Measurements from ENCODE around the gene CLASRP. TPM values are rescaled to one million over a fixed set of nuclear protein-coding genes. Genes with fewer than 3 reads are reported as not detected.
A peak's percentile ranks its signal among the peaks of the same experiment; 100 is the strongest.
"Not testable (repeated sequence)": the region's sequence is repeated elsewhere in the genome, so short reads cannot be mapped to it uniquely, and the experiment has no call there.

CLASRP gene
- total RNA-seq, 2 experiments from 2014 or later = 89.6 to 98.4 TPM

DNA sequence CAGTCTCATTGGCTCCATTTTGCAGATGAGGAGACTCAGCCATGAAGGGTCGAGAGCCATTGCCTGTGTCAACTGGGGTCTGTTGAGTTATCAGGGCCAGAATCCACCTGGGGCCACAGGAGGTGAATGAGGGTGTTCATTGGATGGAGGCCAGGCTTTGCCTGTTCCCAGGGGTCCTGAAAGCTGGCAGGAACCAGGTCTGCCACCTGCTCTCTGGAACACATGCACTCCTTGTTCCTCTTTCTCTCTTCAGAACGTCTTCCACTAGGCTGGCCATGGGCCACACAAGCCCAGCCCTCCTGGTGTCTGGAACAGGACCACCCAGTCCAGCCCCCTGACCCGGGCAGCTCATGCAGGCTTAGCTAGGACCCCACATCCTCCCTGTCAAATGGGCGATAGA, 75.3 kb downstream of the CLASRP start:
- POLR2A ChIA-PET = no interaction called here
- intact Hi-C loops (cut with micrococcal nuclease) = no loop called here
- DNase-seq = no peak
- no peaks in the 10 kb centered on the region for H3K9me3 Mint-ChIP-seq
- H3K4me3 Mint-ChIP-seq = no peak overlapping the region
- H3K27me3 Mint-ChIP-seq = no peaks in the 10 kb centered on the region
- H3K27ac Mint-ChIP-seq = no peak overlapping the region
- CTCF ChIA-PET = no interaction called here
- peaks cover 48% of the 10 kb centered on the region for H3K4me1 Mint-ChIP-seq (ENCODE audit: low read depth)
- no peaks in the 10 kb centered on the region for H3K36me3 Mint-ChIP-seq

DNA sequence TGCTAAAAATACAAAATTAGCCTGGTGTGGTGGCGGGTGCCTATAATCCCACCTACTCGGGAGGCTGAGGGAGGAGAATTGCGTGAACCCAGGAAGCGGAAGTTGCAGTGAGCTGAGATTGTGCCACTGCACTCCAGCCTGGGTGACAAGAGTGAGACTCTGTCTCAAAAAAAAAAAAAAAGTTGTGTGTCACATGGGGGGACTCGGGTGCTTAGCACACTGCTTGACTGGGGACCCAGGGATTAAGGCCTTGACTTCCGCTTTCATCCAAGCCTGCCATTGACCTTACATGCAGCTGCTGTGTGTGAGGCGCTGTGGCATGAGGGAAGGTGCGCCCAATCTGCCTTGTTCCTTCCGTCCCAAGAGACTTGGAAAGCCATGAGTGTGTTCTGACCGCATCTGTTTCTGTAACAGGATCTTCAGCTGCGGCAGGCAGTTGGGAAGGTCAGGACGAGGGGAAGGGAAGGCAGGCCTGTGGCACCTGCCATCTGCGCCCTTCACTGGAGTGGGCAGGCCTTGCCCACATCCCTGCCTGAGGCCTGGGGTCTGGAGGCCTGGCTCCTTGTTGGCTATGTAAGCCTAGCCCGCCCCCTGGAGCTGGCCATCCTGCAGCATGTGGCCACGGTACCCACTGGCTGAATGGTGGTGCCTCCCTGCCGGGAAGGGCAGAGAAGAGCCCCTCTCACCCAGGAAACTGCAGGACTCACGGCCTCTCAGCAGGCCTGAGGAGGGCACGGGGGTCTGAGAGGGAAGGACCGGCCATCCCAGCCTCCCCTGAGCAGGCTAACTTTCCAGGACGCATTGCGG, 77.2 kb downstream of the CLASRP start:
- no peak overlapping the region for H3K4me3 Mint-ChIP-seq

DNA sequence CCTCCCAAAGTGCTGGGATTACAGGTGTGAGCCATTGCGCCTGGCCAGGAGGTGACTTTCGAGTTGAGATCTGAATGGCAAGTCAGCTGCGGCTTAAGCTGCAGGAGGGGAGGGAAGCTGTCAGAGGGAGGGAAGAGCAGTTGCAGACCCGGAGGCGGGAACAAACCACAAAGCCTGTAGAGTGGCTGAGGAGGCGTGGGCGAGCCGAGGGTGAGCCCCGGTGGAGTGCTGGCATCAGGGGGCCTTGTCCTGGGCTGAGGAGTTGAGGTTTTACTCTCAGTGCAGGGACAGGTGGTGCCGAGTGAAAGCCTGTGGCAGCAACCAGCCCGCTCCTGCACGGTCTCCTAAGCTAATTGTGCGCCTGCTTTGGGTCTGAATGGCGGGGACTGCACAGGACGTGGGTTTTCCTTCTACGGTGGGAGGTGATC, 78.3 kb downstream of the CLASRP start:
- intact Hi-C loops (cut with micrococcal nuclease) = no loop called here
- H3K27ac Mint-ChIP-seq = peak overlapping the region; percentile 47
- no peaks in the 10 kb centered on the region for H3K9me3 Mint-ChIP-seq
- ChIA-PET CTCF (interaction anchor here (0.8 to 2.0 kb wide), 2 partner anchors 10 to 14 kb away, joined by 3 to 5 read pairs; no protein-coding TSS in a partner anchor), POLR2A (interaction anchor here (0.7 kb wide), 1 partner anchor 25 kb away, joined by 3 read pairs; no protein-coding TSS in a partner anchor)
- H3K36me3 Mint-ChIP-seq = no peaks in the 10 kb centered on the region
- no peak overlapping the region for H3K4me3 Mint-ChIP-seq
- H3K4me1 Mint-ChIP-seq (ENCODE audit: low read depth) = peaks cover 54% of the 10 kb centered on the region
- H3K27me3 Mint-ChIP-seq = no peaks in the 10 kb centered on the region
- DNase-seq = peak; percentile 85

More for the DNA sequence above, 77.2 kb downstream of the CLASRP start:
- ChIA-PET POLR2A (no interaction called here), CTCF (no interaction called here)
- H3K4me1 Mint-ChIP-seq (ENCODE audit: low read depth) = peaks cover 45% of the 10 kb centered on the region
- intact Hi-C loops (cut with micrococcal nuclease) = no loop called here
- H3K9me3 Mint-ChIP-seq = no peaks in the 10 kb centered on the region
- DNase-seq = no peak
- no peaks in the 10 kb centered on the region for H3K36me3 Mint-ChIP-seq
- H3K27ac Mint-ChIP-seq = no peak overlapping the region
- no peaks in the 10 kb centered on the region for H3K27me3 Mint-ChIP-seq

GRCh38 chr19:45117671-45118070, 78.8 kb downstream of the CLASRP start:
- Mint-ChIP-seq H3K27ac (peak overlapping the region; percentile 47), H3K4me1 (ENCODE audit: low read depth) (peaks cover 54% of the 10 kb centered on the region), H3K27me3 (no peaks in the 10 kb centered on the region), H3K9me3 (no peaks in the 10 kb centered on the region), H3K36me3 (no peaks in the 10 kb centered on the region), H3K4me3 (no peak overlapping the region)
- no peak for DNase-seq
- intact Hi-C loops (cut with micrococcal nuclease) = no loop called here
- POLR2A ChIA-PET = interaction anchor here (0.7 kb wide), 1 partner anchor 25 kb away, joined by 3 read pairs; no protein-coding TSS in a partner anchor
- CTCF ChIA-PET = interaction anchor here (0.8 to 2.0 kb wide), 4 partner anchors 9 to 131 kb away, joined by 3 to 5 read pairs (median 4); no protein-coding TSS in a partner anchor

DNA sequence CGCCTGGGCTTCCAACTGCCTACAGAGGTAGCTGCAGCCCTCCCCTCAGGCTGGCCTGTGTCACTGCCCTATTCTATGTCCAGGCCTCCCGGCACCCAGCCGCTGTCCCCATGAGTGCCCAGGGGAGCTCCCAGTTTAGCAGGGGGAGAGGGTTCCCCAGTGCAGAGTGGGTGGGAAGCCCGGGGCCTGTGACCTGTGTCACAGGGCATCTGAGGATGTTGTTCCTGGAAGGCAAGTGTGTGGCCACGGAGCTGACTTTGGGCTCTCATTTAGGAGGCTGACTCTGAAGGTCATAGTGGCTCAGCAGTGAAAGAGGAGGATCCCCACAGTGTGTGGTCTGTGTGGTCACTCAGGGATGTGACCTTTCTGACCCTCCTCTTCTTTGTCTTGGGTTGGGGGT, 79.3 kb downstream of the CLASRP start:
- no peaks in the 10 kb centered on the region for H3K27me3 Mint-ChIP-seq
- intact Hi-C loops (cut with micrococcal nuclease) = no loop called here
- DNase-seq = no peak
- H3K4me3 Mint-ChIP-seq = no peak overlapping the region
- H3K27ac Mint-ChIP-seq = no peak overlapping the region
- CTCF ChIA-PET = interaction anchor here (0.8 to 2.0 kb wide), 5 partner anchors 9 to 221 kb away, joined by 3 to 5 read pairs (median 4); no protein-coding TSS in a partner anchor
- no peaks in the 10 kb centered on the region for H3K9me3 Mint-ChIP-seq
- H3K4me1 Mint-ChIP-seq (ENCODE audit: low read depth) = peaks cover 54% of the 10 kb centered on the region
- no peaks in the 10 kb centered on the region for H3K36me3 Mint-ChIP-seq
- POLR2A ChIA-PET = interaction anchor here (0.6 kb wide), 1 partner anchor 391 kb away, joined by 3 read pairs; no protein-coding TSS in a partner anchor

GRCh38 chr19:45118591-45119355, 79.9 kb downstream of the CLASRP start:
- H3K36me3 Mint-ChIP-seq; H3K27ac Mint-ChIP-seq; H3K4me3 Mint-ChIP-seq; DNase-seq; intact Hi-C loops (cut with micrococcal nuclease); H3K9me3 Mint-ChIP-seq; H3K27me3 Mint-ChIP-seq: not testable (repeated sequence)
- ChIA-PET CTCF (interaction anchor here (1.1 to 2.0 kb wide), 4 partner anchors 8 to 220 kb away, joined by 3 to 5 read pairs (median 4); no protein-coding TSS in a partner anchor), POLR2A (interaction anchor here (0.6 kb wide), 1 partner anchor 391 kb away, joined by 3 read pairs; no protein-coding TSS in a partner anchor)
- H3K4me1 Mint-ChIP-seq (ENCODE audit: low read depth) = peaks cover 54% of the 10 kb centered on the region

GRCh38 chr19:45119582-45119981, 80.7 kb downstream of the CLASRP start:
- H3K4me3 Mint-ChIP-seq = no peak overlapping the region
- no peaks in the 10 kb centered on the region for H3K27me3 Mint-ChIP-seq
- DNase-seq = no peak
- no peaks in the 10 kb centered on the region for H3K36me3 Mint-ChIP-seq
- intact Hi-C loops (cut with micrococcal nuclease) = no loop called here
- POLR2A ChIA-PET = no interaction called here
- CTCF ChIA-PET = interaction anchor here (1.5 kb wide), 1 partner anchor 220 kb away, joined by 4 read pairs; no protein-coding TSS in a partner anchor
- H3K27ac Mint-ChIP-seq = no peak overlapping the region
- H3K4me1 Mint-ChIP-seq (ENCODE audit: low read depth) = peaks cover 54% of the 10 kb centered on the region
- H3K9me3 Mint-ChIP-seq = no peaks in the 10 kb centered on the region

Other genes starting within 250 kb of the CLASRP start
- not detected for gene BCAM, start 229.9 kb upstream of the CLASRP start, total RNA-seq
- 1 to 10 TPM in 1 of 2 experiments, under 1 TPM in 1; 0.71 to 1.9 TPM for gene NECTIN2, start 192.7 kb upstream of the CLASRP start, total RNA-seq
- gene TOMM40, start 147.8 kb upstream of the CLASRP start, total RNA-seq = 10 to 100 TPM; 86.4 to 87.1 TPM
- gene APOE, start 133.2 kb upstream of the CLASRP start, total RNA-seq = under 1 TPM; 0.44 to 0.48 TPM
- gene APOC1, start 124.4 kb upstream of the CLASRP start, total RNA-seq = 1 to 10 TPM; 1.4 to 2.2 TPM
- gene APOC4, start 96.8 kb upstream of the CLASRP start, total RNA-seq = not detected
- gene APOC2, start 93.0 kb upstream of the CLASRP start, total RNA-seq = not detected
- gene CLPTM1, start 83.7 kb upstream of the CLASRP start, total RNA-seq = 10 to 100 TPM; 43.9 to 45.0 TPM
- 10 to 100 TPM; 62.4 to 63.1 TPM for gene RELB, start 37.6 kb upstream of the CLASRP start, total RNA-seq
- 1 to 10 TPM; 3.2 to 3.6 TPM for gene ZNF296, start 37.4 kb downstream of the CLASRP start, total RNA-seq
- 10 to 100 TPM; 29.8 to 30.1 TPM for gene GEMIN7, start 40.2 kb downstream of the CLASRP start, total RNA-seq
- 10 to 100 TPM; 12.7 to 13.1 TPM for gene PPP1R37, start 54.1 kb downstream of the CLASRP start, total RNA-seq
- under 1 TPM; 0.10 to 0.22 TPM for gene NKPD1, start 121.9 kb downstream of the CLASRP start, total RNA-seq
- 10 to 100 TPM; 35.1 to 39.9 TPM for gene TRAPPC6A, start 139.2 kb downstream of the CLASRP start, total RNA-seq
- gene BLOC1S3, start 139.7 kb downstream of the CLASRP start, total RNA-seq = 10 to 100 TPM; 10.4 to 11.8 TPM
- gene EXOC3L2, start 206.4 kb downstream of the CLASRP start, total RNA-seq = not detected
- gene MARK4, start 212.2 kb downstream of the CLASRP start, total RNA-seq = 10 to 100 TPM; 20.3 to 21.6 TPM

All from activated CD4-positive, alpha-beta memory T cell treated with anti-CD3 and anti-CD28 coated beads for 36 hours (primary cell).